ENCODE measurements around the gene GYS1. TPM values are rescaled to one million over a fixed set of nuclear protein-coding genes. Genes with fewer than 3 reads are reported as not detected.
"Not testable (repeated sequence)": the region's sequence is repeated elsewhere in the genome, so short reads cannot be mapped to it uniquely, and the experiment has no call there.

GYS1 gene
- total RNA-seq (2014; rRNA removed; shearing (Covaris generic)): 31.7 and 31.9 TPM in 2 replicates

DNA sequence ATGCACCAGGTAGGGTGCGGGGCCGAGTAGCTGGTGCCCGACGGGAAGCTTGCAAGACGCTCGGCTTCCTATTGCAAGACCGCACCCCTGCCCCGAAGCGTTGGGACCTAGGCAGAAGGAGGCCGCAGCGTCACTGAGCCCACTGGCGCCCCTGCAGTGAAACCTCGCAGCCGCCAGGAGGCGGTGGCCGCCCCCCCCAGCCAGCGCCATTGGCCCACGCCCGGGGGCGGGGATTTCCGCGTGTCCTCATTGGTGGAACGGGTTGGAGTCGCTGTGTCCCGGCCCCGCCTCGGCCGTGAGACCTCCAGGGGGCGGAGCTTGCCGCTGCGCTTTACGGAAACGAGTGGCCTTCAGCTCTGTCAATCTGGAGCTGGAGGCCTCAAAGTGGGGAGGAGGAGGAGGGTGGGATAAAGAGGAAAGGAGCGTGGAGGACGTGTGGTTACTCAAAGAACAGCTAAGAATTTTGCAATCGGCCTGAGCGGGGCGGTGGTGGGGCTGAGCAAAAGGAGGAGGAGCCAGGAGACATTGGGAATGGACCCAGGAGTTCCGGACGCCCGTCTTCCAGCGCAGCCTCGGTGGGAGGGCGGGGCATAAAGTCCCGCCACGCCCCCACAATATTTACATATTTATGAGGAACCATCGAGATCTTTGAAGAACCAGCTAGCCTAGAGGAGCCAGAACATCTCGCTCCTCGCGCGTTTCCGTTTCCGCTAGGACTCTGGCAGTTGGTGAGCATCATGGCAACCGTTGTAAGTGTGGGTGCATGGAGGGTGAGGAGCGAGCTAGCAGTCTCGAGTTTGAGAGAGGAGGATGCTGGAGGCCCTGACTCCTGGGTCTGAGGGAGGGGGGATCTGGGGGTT is at the start of gene GYS1, which contains the start of gene RUVBL2:
Gene GYS1 (minus strand): TSS at position 135 of the 860 bp plus-strand sequence. CDS start 197 bp downstream, outside the sequence.
Gene RUVBL2 (plus strand): TSS at position 713 of the 860 bp plus-strand sequence. CDS start 25 bp downstream, at position 738.
- DNase-seq (ENCODE audit: low spot score): peak; percentile 100

DNA sequence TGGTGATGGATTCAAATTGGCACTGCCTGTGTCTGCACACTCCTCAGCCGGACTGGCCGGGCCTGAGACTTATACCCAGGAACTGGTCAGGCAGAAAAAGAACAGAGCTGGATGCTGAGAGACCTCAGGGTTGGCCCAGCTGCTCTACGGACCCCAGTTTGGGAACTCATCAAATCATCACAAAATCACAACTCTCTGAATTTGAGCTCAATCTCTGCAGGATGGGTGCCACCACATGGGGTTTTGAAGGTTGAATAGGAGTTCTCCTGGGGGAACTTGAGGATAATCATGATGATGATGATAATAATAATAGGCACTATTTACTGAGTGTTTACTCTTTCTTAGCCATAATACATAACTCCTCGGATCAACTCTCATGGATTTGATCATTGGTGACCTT is 49.6 kb upstream of the GYS1 start:
- not testable (repeated sequence) for DNase-seq (ENCODE audit: low spot score)

DNA sequence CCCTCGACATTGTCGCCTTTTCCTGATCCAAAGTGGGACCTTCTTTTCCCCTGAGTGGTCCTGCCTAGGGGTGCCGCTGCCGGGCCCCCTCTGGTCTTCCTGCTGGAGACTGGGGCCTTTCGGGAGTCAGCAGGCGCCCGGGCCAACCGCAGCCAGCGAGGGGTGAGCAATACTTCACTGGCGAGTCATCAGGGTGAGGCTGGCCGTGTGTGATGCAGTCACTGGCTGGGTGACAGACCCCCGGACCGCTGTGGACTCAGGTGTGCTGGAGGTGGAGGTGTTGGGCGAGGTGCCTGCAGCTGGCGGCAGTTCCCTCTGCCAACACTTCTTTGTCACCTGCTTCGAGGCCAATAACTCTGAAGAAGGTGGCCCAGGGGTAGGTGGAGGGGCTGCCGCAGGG is 49.1 kb upstream of the GYS1 start:
- no peak for DNase-seq (ENCODE audit: low spot score)

DNA sequence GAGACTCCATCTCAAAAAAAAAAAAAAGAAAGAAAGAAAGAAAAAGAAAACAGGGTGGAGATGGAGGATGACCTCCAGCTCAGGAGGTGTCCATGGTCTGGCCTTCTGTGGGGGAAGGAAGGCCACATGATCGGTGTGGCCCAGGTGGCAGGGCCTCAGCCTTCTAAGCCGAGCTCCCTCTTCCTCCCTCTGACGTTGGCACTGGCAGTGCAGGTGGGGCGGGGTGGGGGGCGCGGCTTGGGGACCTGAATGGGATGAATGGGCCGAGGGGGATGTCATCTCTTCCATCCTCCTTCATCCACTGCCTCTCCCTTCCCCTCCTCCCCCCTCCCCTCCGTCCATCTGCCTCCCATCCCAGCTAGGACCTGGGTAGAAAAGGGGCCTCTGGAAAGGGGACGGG is 46.6 kb upstream of the GYS1 start:
- DNase-seq (ENCODE audit: low spot score): not testable (repeated sequence)

DNA sequence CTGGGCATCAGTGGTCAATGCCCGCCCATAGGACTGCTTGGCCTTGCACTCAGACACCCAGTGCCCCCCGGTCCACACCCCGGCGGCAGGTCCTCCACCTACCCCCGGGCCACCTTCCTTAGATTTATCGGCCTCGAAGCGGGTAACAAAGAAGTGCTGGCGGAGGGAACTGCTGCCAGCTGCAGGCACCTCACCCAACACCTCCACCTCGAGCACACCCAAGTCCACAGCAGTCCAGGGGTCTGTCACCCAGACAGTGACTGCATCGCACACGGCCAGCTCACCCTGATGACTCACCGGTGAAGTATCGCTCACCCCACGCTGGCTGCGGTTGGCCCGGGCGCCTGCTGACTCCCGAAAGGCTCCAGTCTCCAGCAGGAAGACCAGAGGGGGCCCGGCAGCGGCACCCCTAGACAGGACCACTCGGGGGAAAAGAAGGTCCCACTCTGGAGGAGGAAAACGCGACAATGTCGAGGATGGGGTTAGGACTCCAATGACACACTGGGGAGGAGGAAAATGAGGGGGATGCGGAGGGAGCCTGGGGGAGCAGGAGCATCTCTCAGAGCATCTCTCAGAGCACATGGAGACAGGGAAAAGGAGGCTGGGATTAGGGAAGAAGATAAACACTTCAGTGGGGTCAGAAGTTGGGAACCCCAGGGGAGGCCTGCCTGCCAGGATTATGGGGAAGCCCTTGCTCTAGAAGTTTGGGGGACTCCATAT is 45.6 kb upstream of the GYS1 start:
- DNase-seq (ENCODE audit: low spot score): peak; percentile 87

DNA sequence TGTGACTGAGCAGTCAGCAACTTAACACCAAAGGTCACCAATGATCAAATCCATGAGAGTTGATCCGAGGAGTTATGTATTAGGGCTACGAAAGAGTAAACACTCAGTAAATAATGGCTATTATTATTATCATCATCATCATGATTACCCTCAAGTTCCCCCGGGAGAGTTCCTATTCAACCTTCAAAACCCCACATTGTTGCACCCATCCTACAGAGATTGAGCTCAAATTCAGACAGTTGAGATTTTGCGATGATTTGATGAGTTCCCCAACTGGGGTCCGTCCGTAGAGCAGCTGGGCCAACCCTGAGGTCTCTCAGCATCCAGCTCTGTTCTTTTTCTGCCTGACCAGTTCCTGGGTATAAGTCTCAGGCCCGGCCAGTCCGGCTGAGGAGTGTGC is 45.0 kb upstream of the GYS1 start:
- not testable (repeated sequence) for DNase-seq (ENCODE audit: low spot score)

DNA sequence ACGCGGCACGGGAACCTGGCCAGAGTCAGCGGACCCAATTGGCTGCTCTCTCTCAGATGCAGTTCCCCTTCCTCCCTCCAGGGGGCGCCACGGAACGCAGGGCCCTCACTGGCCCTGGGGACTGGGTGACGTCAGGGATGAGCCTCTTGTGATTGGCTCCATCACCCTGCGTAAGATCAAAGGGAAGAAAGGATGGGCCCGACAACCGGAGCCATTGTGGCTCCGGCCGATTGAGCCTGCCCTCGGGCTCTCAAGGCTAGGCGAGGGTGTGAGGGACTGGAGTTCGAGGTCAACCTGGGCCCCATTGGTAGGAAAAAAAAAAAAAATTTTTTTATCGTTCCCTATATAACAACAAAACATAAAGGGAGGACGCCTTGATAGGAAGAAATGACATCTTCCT is 43.7 kb upstream of the GYS1 start, which contains the start of gene CGB1:
Gene CGB1 (minus strand): TSS at position 81 of the 400 bp plus-strand sequence. CDS start 184 bp downstream, outside the sequence.
- DNase-seq (ENCODE audit: low spot score): not testable (repeated sequence)

DNA sequence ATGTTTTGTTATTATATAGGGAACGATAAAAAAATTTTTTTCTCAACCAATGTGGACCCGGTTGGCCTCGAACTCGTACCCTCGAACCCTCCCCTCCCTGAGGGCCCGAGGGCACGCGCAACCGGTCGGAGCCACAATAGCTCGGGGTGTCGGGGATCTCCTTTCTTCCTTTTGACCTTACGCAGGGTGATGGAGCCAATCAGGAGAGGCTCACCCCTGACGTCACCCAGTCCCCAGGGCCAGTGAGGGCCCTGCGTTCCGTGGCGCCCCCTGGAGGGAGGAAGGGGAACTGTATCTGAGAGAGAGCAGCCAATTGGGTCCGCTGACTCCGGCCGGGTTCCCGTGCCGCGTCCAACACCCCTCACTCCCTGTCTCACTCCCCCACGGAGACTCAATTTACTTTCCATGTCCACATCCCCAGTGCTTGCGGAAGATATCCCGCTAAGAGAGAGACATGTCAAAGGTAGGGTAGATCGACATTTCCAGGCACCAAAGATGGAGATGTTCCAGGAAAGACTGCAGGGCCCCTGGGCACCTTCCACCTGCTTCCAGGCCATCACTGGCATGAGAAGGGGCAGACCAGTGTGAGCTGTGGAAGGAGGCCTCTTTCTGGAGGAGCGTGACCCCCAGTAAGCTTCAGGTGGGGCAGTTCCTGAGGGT is 38.7 kb upstream of the GYS1 start, which contains the start of gene CGB2:
Gene CGB2 (plus strand): TSS at position 249 of the 660 bp plus-strand sequence. CDS start 206 bp downstream, at position 455.
- DNase-seq (ENCODE audit: low spot score): not testable (repeated sequence)

DNA sequence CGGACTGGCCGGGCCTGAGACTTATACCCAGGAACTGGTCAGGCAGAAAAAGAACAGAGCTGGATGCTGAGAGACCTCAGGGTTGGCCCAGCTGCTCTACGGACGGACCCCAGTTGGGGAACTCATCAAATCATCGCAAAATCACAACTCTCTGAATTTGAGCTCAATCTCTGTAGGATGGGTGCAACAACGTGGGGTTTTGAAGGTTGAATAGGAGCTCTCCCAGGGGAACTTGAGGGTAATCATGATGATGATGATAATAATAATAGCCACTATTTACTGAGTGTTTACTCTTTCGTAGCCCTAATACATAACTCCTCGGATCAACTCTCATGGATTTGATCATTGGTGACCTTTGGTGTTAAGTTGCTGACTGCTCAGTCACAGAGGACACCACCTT is 37.2 kb upstream of the GYS1 start:
- DNase-seq (ENCODE audit: low spot score): not testable (repeated sequence)

DNA sequence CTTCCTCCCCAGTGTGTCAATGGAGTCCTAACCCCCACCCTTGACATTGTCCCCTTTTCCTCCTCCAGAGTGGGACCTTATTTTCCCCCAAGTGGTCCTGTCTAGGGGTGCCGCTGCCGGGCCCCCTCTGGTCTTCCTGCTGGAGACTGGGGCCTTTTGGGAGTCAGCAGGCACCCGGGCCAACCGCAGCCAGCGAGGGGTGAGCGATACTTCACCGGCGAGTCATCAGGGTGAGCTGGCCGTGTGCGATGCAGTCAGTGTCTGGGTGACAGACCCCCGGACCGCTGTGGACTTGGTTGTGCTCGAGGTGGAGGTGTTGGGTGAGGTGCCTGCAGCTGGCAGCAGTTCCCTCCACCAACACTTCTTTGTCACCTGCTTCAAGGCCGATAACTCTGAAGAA is 36.6 kb upstream of the GYS1 start:
- not testable (repeated sequence) for DNase-seq (ENCODE audit: low spot score)

DNA sequence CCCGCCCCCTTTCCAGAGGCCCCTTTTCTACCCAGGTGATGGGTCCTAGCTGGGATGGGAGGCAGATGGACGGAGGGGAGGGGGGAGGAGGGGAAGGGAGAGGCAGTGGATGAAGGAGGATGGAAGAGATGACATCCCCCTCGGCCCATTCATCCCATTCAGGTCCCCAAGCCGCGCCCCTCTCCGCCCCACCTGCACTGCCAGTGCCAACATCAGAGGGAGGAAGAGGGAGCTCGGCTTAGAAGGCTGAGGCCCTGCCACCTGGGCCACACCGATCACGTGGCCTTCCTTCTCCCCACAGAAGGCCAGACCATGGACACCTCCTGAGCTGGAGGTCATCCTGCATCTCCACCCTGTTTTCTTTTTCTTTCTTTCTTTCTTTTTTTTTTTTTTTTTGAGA is 35.6 kb upstream of the GYS1 start:
- not testable (repeated sequence) for DNase-seq (ENCODE audit: low spot score)

DNA sequence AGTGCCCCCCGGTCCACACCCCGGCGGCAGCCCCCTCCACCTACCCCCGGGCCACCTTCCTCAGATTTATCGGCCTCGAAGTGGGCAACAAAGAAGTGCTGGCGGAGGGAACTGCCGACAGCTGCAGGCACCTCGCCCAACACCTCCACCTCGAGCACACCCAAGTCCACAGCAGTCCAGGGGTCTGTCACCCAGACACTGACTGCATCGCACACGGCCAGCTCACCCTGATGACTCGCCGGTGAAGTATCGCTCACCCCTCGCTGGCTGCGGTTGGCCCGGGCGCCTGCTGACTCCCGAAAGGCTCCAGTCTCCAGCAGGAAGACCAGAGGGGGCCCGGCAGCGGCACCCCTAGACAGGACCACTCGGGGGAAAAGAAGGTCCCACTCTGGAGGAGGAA is 32.5 kb upstream of the GYS1 start:
- not testable (repeated sequence) for DNase-seq (ENCODE audit: low spot score)

DNA sequence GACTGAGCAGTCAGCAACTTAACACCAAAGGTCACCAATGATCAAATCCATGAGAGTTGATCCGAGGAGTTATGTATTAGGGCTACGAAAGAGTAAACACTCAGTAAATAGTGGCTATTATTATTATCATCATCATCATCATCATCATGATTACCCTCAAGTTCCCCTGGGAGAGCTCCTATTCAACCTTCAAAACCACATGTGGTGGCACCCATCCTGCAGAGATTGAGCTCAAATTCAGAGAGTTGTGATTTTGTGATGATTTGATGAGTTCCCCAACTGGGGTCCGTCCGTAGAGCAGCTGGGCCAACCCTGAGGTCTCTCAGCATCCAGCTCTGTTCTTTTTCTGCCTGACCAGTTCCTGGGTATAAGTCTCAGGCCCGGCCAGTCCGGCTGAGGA is 32.0 kb upstream of the GYS1 start:
- not testable (repeated sequence) for DNase-seq (ENCODE audit: low spot score)

DNA sequence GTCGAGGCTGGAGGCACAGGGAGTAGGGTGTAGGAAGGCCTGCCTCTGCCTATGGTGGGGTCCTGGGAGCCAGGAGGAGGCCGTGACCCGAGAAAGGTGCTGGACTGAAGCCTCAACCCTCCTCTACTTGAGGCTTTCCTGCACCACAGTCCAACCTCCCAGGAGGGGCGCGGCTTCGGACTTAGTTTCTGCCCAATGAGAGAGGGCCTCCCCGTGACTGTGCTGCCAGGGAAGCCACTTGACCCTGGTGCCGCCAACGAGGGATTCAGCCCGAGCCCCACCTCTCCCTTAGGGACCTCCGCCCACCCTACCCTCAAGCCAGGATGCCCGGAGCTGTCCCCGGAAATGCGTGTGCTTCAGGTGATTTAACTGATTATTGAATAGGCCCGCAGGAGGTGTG is 31.1 kb upstream of the GYS1 start, which contains the start of gene CGB3:
Gene CGB3 (minus strand): TSS at position 101 of the 400 bp plus-strand sequence. CDS start 362 bp downstream, outside the sequence.
- DNase-seq (ENCODE audit: low spot score): not testable (repeated sequence)

DNA sequence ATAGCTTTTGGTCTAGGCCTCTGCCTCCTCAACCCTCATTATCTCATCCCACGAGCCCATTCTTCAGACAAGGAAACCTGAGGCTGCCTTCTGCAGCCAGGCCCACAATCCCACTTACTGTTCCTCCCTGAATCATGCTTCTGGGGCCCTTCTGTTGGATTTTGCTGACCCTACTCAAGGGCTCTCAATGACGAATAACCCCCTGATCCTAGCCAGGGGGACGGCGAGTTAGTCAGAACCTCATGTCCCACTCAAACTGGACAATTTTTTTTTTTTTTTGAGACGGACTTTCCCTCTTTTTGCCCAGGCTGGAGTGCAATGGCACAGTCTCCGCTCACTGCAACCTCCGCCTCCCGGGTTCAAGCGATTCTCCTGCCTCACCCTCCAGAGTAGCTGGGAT is 29.0 kb upstream of the GYS1 start:
- no peak for DNase-seq (ENCODE audit: low spot score)

DNA sequence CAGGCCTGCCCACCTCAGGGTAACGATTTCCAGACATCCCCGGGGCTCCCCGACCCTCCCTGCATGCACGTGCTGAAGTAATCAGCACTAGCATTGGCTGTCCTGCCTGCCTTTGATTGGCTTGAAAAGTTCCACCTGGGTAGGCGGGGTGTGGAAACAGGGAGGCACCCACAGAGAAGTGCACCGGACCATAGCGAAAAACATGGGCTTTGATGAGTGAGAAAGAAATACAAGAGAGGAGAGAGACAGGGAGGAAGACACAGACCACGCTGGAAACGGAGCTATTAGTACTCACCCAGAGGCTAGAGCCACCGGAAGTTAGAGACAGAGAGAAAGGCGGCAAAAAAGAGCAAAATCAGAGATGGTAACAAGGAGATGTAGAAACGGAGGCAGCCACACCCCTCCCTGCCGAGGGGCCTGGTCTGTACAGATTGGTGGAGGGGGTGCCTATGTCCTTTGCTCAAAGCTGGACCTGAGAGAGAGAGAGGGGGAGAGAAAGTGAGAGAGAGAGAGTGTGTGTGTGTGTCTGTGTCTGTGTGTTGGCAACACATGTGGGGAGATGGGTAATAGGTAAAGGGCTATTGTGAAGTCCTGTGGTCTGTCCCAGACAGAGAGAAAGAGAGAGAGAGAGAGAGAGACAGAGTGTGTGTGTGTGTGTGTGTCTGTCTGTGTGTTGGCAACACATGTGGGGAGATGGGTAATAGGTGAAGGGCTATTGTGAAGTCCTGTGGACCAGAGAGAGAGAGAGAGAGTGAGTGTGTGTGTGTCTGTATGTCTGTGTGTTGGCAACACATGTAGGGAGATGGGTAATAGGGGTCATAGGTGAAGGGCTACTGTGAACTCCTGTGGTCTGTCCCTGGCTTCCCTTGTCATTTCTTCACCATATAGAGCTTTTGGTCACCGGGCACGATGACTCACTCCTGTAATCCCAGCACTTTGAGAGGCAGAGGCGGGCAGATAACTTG is 28.1 kb upstream of the GYS1 start:
- DNase-seq (ENCODE audit: low spot score): peak; percentile 76

DNA sequence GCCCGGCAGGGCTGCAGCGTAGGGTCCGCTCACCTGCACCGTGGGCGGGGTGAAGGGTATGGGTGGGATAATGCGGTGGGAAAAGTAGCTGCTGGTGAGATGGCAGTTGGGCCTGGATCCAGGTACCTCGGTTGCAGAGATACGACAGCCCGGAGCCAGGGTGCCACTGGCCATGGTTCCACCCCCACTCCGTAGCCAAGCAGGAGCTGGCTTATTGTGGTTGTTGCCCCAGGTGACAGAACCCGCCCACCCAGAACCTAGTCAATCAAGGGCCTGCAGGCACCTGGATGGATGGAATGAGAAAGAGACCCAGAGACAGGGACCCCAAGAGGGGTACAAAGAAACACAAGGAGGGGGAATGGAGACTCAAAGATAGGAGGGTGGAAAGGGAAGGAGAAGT is 27.2 kb upstream of the GYS1 start:
- no peak for DNase-seq (ENCODE audit: low spot score)

DNA sequence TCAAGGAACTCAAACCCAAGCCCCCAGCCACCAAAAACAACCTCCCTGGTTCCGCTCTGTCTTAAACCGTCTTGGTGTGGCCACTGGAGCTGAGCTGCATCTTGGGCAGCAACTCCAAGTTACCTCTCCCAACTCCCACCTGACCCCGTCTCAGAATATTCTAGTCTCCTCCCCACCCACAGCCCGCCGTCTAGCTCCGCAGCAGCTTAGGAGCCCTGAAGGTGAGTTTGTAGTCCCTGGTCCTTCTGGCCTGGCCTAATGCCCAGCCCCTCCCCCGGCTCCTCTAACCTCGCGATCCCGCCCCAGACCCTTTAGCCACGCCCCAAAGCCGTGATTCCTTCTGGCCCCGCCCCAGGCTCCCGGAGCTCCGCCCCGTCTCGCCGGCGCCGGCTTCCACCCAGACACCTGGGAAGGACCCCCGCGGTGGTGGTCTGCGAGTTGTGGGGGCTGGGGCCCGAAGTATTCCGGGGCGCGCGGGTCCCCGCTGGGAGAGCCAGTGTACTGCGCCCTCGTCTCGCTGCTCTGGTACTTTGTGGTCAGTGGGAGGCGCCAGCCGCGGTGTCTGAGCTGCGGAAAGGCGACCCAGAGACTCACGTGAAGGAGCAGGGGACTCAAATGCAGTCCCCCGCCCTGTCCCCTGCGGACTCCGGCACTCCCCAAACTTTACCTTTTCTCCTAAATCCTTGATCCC is 26.3 kb upstream of the GYS1 start:
- peak; percentile 16 for DNase-seq (ENCODE audit: low spot score)

DNA sequence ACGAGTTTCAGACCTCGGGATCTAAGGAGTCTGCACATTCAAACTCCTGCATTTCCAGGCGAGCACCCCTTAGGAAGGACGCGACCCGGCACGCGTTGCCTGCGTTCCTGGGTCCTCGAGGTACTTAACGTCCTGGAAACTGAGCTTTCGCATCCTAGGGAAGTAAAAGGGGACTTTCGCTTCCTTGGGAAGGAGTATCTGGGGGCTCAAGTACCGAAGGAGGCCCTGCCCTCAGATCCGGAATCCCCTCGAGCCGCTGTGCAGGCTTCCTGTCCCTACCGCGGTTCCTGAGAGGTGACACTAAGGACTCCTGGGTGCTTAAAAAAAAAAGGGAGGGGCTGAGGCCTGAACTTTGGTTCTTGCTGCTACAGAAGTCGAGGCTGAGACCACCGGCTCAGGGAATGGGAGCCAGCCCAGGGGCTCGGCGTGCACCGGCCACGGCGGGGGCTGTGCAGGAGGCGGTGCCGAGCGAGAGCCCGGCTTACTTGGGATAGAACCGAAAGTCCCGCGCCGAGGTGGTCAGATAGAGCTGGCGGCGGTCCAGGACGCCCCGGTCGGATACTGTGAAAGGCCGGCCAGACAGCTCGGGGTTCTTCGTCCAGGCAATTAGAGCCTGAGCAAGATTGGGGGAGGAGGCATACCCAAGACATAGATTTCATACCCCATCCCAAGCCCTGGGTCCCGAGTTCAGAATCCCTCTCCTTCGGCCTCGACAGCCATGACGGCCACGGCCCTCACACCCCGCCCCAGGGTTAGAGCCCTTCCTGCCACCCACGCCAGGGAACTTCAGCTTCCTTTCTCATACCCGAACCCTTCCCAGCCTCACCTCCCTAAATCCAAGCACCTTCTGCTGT is 25.5 kb upstream of the GYS1 start:
- DNase-seq (ENCODE audit: low spot score): not testable (repeated sequence)

Measured in H4 (cell line).